Left renal cortex interstitium (tissue), 4 donors: ENCODE data around the gene NOCT. TPM values are rescaled to one million over a fixed set of nuclear protein-coding genes. Genes with fewer than 3 reads are reported as not detected.

Experiments
- polyA plus RNA-seq, 4 donors: library from polyadenylated mRNA; unstranded; fragments of 120-200 nt; gene quantifications; one replicate each; pipeline ENCODE4 v1.2.1, GENCODE V29; 2013; ENCODE audit not compliant: insufficient read length in 4 of 4

The NOCT gene
- polyA plus RNA-seq, 4 donors, result 5.2 to 8.4 (median 6.8) TPM

Other genes with a start within 250 kb of the NOCT start
- gene ELF2, start 161.4 kb downstream of the NOCT start, polyA plus RNA-seq, result 10 to 100 TPM; 56.0 to 70.0 (median 63.7) TPM